ENCODE measurements around the gene MTERF2.

DNA sequence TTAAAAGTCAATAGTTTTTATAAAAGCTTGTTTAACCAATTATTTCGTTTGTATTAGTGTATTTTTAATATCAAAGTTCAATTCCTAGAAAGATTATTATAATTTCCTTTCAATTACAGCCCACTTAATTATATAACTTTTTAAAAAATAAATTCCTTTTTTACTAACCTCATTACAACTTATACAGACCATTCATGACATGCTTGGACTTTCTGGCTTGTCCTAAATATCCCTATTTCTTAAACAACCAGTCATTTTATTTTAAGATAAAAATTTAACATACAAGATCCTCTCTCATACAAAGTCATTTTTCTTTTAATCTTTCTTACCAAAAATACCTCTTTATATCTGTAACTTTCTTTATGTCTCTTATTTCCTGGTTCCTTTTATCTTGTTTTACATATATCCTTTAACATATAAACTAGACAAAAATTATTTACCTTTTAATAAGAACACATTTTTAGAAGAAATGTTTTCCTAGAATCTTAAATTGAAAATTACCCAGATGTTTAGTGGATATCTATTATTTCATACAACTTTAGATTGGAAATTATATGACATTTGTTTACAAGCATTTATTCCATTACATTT lies 41.6 kb downstream of the MTERF2 start:
- TF ChIP-seq, protein P1, sequence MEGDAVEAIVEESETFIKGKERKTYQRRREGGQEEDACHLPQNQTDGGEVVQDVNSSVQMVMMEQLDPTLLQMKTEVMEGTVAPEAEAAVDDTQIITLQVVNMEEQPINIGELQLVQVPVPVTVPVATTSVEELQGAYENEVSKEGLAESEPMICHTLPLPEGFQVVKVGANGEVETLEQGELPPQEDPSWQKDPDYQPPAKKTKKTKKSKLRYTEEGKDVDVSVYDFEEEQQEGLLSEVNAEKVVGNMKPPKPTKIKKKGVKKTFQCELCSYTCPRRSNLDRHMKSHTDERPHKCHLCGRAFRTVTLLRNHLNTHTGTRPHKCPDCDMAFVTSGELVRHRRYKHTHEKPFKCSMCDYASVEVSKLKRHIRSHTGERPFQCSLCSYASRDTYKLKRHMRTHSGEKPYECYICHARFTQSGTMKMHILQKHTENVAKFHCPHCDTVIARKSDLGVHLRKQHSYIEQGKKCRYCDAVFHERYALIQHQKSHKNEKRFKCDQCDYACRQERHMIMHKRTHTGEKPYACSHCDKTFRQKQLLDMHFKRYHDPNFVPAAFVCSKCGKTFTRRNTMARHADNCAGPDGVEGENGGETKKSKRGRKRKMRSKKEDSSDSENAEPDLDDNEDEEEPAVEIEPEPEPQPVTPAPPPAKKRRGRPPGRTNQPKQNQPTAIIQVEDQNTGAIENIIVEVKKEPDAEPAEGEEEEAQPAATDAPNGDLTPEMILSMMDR (IDR thresholded peaks at IDR 0.05): no peak
- TF ChIP-seq POLR2A (IDR thresholded peaks at IDR 0.05): no peak
